GM21423 (cell line): ENCODE data around the gene SYT3.

Experiments
- ATAC-seq: cut with Tn5 transposase; IDR thresholded peaks from one replicate; pipeline ENCODE4 v1.9.1; 2021; ENCODE audit warnings: mild to moderate bottlenecking, moderate library complexity; ENCODE audit not compliant: unreplicated experiment

The SYT3 gene

GRCh38 chr19:50662651-50663481, 23.2 kb upstream of the SYT3 start:
- no peak for ATAC-seq

GRCh38 chr19:50661766-50662650, 22.3 kb upstream of the SYT3 start:
- no peak for ATAC-seq

GRCh38 chr19:50661023-50661422, 21.3 kb upstream of the SYT3 start:
- ATAC-seq = no peak

- ATAC-seq = no peak
Measured at GRCh38 chr19:50660088-50660366, 20.3 kb upstream of the SYT3 start.

GRCh38 chr19:50659318-50660087, 19.8 kb upstream of the SYT3 start:
- ATAC-seq = no peak

GRCh38 chr19:50658441-50659317, 19.0 kb upstream of the SYT3 start:
- no peak for ATAC-seq

GRCh38 chr19:50657712-50658440, 18.2 kb upstream of the SYT3 start:
- ATAC-seq = no peak

GRCh38 chr19:50657222-50657669, 17.6 kb upstream of the SYT3 start:
- ATAC-seq = no peak

- ATAC-seq = no peak
Measured at GRCh38 chr19:50654882-50655281, 15.2 kb upstream of the SYT3 start.

- ATAC-seq = no peak
Measured at GRCh38 chr19:50652722-50653121, 13.0 kb upstream of the SYT3 start.

- ATAC-seq = no peak
Measured at GRCh38 chr19:50651174-50651573, 11.5 kb upstream of the SYT3 start.

- no peak for ATAC-seq
Measured at GRCh38 chr19:50649433-50650391, 10.0 kb upstream of the SYT3 start, which contains the start of gene C19orf81. Gene C19orf81, plus strand, starts transcription at chr19:50649445. Its CDS starts 0 bp downstream, at chr19:50649445.

- ATAC-seq = no peak
Measured at GRCh38 chr19:50648659-50649058, 9.0 kb upstream of the SYT3 start.

- no peak for ATAC-seq
Measured at GRCh38 chr19:50647879-50648615, 8.4 kb upstream of the SYT3 start.

GRCh38 chr19:50646074-50646807, 6.6 kb upstream of the SYT3 start:
- ATAC-seq = no peak

GRCh38 chr19:50645107-50645506, 5.4 kb upstream of the SYT3 start:
- no peak for ATAC-seq

GRCh38 chr19:50644315-50644915, 4.7 kb upstream of the SYT3 start:
- ATAC-seq = no peak
